GM12874 (cell line): Measurements from ENCODE around the gene SH2D4B.

ENCODE experiments used
- CTCF ChIP-seq: IDR thresholded peaks from 2 replicates; pipeline ENCODE4 v1.5.1; 2011; ENCODE audit warnings: low read depth, mild to moderate bottlenecking, control low read depth, low read length, moderate library complexity; ENCODE audit not compliant: insufficient read depth

Gene SH2D4B

GRCh38 chr10:80516506-80517075, 21.1 kb upstream of the SH2D4B start:
- no peak for TF ChIP-seq CTCF

DNA sequence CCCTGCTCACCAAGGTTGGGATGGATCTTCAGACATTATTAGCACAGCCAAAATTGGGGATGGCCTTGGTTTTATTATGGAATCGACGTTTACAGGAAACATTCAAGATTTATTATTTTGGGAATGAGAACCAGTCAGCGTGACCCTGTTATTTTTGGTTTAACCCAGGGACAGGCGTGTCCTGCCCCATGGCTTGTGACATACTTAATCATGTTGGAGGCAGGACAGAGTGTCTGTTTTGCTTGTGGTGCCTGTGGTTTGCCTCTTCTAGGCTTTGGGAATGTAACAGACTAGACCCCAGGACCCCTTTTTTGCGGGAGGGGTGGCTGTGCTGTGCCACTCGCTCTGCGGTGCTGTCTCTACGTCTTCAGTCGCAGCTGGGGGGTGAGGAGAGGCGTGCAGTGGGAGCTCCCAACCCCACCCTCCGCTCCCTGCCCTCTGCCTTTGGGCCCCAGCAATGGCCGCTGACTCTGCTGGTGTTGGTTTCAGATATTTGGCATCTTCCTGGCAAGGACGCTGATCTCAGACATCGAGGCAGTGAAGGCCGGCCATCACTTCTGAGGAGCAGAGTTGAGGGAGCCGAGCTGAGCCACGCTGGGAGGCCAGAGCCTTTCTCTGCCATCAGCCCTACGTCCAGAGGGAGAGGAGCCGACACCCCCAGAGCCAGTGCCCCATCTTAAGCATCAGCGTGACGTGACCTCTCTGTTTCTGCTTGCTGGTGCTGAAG, 20.1 kb upstream of the SH2D4B start:
- no peak for TF ChIP-seq CTCF

GRCh38 chr10:80518143-80518806, 19.4 kb upstream of the SH2D4B start:
- TF ChIP-seq CTCF: no peak

- TF ChIP-seq CTCF: no peak
These were observed 18.8 kb upstream of the SH2D4B start for GRCh38 chr10:80518807-80519360.

DNA sequence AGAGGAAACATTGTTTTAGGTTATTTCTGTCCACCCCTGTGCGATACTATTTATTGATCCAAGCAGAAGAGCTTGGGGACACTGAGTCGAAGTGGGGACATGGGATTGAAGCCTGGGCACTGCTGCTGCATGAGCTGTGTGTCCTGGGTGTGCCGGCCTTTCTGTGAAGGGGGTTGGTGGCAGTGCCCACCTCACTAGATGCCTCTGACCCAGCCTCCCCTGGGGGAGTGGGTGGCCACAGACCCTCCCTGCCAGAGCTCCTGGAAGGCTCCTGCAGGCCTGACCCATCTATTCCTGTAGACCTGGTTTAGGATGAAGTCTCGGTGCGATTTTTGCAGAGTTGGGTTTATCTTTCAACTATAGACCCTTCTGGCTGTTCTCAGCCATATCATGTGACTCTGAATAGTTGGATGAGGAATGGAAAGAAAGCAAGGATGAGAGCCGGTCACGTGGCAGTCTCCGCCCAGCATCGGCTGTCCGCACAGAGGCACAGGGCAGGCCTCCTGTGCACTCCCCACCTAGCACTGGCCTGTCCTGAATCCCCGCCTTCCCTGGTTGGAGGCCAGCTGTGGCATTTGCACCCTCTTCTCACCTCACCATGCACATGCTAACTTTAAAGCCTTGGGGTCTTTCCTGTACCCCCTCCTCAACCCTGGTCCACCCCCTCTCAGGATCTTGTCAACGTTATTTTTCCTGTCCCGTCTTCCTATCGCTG, 17.6 kb upstream of the SH2D4B start:
- no peak for TF ChIP-seq CTCF

DNA sequence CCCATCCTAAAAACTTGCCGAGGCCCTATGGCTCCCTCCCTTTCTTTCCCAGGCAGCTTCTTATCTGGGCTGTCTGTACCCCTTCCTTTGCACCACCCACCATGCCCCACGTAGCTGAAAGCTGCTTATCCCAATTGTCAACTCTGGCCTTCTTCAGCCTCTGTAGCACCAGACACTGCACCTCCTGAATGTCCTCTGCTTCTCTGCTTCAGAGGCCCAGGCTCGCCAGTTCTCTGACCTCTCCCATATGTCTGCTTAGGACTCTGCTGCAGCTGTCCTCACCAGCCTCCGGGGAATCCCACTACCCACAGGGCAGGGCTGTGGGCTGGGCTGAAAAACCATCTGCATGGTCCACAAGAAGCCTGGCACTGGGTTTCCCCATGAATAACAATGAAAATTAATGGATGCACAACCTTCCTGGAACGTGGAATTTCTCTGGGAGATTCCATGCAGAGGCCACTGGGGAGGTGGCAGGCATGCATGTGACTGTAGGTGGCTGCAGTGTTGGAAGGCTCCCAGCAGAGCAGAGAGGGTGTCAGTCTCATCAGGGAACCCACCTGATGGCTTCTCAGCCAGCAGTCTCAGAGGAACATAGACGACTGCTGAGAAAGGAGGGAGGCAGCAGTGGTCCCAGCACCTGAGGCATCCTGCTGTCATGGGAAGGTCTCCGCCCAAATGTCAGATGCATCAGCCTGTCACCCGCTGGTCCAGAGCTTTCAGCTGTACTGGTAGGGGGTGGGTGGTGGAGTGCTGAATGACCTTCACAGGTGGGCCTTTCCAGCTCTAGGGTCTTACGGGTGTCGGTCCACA, 16.8 kb upstream of the SH2D4B start:
- TF ChIP-seq CTCF: no peak
